Stimulated activated CD4-positive, alpha-beta T cell treated with anti-CD3 and anti-CD28 coated beads, TNF-alpha, amount 100 ng/mL, for 4 hours (primary cell): ENCODE results near the gene FAM241A.
"Not testable (repeated sequence)": the region's sequence is repeated elsewhere in the genome, so short reads cannot be mapped to it uniquely, and the experiment has no call there.

ENCODE experiments used
- DNase-seq, 3 experiments: peaks; one replicate each; pipeline ENCODE4 v3.0.0-alpha.2; 2020; ENCODE audit warnings: low read depth in 3 of 3

FAM241A gene

DNA sequence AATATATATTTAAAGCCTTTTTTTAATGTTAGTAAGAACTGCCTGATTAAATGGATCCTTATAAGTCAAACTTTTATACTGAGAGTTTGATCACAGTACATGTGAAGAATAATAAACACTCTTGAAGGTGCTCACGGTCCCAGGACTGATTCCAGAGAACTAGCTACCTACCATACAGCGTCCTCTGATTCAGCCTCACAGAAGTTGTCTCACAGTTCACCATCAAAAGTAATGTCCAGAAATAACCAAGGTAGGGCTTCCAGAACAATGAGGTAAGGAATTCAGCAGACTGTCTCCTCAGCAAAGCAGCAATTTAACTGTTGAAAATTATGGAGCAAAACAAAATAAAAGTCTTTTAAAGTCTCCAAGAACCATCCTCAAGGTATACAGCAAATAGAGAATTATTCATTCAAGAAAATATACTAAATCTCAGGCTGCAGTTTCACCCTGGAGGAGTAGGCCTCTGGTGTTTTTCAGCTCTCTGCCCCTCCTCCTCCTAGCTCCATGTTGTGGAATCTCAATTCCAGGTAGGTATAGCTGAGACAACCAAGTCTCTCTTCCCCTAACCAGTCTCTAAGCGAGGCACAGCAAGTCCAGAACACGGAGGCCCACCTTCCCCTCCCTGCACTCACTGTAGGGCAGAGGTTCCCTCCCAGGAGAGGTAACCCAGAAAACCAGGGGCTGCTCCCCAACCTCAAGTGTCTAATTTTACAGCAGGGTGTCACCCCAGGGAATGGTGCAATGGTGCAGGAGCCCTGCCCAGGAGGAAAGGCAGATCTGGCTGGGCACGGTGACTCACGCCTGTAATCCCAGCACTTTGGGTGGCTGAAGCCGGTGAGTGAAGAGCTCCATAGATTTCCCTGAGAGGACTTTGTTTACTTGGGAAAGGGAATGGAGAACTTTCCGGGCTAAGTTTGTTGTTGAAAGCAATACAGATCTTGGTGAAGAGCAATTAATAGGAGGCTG is 28.6 kb downstream of the FAM241A start:
- no peak for DNase-seq

DNA sequence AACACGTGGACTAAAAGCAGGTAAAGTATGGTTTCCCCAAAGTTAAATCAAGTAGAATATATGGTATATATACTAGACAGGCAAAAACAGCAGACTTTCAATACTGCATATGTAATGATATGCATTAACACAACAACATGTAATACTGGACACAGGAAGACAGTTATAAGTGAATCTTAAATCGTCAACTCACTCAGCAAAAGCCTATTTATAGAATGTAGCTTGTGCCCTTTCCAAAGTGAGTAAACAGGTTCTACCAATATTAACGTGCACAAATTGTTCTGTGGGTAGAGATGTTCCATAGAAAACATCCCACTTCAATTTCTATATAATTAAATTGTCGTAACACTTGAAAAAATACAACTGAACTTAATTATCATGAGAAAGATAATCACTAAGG is 30.6 kb downstream of the FAM241A start:
- DNase-seq = no peak

DNA sequence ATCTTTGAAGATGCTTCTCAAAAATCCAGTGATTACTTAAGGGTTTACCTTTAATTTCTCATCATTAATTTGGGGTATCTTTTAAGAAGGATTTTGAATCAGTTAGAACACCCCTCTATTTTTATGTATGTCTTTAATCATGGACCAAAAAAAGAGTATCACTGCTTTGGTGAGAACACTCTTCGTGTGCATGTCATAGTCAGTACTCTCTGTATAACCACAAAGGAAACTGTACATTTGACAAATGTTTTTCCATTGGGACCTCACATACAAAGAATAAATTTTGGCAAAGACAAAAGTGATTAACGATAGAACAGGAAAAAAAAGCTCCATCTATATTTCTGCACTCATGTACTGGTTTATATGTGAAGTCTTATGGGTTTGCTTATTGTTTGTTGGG is 31.3 kb downstream of the FAM241A start:
- no peak for DNase-seq

GRCh38 chr4:112178741-112179140 is 33.5 kb downstream of the FAM241A start:
- not testable (repeated sequence) for DNase-seq

DNA sequence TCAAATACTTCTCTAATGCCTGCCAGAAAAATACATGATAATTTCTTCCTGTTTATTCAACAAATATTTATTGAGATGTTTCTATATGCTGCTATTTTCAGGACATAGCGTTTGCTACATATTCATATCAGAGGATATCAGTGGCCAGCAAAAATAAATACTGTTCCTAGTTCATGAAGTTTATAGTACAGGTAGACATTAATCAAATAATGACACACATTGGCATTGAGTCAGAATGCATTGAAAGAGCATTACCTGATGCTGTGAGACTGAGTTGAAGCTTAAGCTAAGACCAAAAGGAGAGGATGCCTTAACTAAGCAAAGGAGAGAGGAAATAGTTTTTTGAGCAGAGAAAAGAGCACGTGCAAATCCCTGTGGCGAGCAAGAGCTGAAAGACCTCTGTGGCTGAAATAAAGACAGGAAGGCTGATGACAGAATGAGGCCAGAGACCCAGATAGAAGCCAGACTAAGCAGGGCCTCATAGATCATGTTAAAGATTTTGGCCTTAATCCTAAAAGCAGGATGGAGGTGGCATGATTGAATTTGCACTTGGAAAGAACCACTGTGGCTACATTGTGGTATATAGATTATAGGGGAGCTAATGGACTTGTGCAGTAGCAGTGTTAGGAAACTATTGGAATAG is 36.2 kb downstream of the FAM241A start:
- no peak for DNase-seq

DNA sequence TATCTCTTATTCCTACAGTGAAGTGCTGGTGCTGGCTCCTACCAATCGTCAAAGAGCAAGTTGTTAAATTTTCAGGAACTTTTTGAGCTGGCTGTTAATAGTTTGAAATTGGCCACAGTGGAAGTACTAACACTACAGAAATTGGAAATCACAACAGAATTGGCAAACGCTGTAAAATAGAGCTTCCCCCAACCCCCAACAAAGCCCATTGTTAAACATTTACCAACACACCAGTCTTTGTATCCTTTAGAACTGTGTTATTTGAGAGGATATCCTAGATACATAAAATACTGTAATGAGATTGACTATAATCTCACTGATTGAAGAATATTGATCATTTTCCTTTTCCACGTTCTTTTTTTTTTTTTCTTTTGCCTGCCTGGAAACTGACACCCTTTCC is 37.4 kb downstream of the FAM241A start:
- DNase-seq = no peak

DNA sequence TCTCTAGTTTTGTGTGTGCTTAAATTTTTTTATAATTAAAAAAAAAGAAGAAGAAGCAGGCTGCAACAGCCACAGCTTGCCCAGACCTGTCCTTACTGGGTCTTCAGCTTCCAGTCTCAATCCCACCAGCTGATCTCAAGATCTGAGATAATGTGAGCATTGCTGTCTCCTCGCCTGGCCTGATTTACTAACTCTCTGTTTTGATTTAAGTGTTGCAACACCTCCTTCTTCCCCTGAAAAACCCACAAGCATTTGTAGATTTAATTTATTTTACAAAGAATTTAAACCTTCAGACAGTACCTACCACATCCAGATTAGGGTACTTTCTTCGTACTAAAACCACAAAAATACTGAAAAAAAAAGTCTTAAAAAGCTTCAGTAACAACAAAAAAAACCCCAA is 38.0 kb downstream of the FAM241A start:
- DNase-seq = no peak

- no peak for DNase-seq
Observed at GRCh38 chr4:112184438-112184837, 39.2 kb downstream of the FAM241A start.

DNA sequence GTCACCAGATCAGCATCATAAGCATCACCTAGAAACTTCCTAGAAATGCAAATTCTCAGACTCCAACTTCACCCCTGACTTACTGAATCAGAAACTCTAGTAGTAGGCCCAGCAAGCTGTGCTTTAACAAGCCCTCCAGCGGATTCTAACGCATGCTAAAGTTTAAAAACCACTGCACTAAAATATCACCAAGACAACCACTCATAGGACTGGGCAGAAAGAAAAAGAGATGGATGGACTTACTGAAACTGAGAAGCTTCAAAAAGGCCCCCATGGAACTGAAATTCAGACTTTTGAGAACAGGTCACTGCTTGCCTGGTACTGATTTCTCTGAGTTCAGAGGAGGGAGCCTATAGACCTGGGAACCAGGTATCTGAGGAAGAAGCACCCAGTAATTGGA is 40.1 kb downstream of the FAM241A start:
- no peak for DNase-seq

- no peak for DNase-seq
Observed at GRCh38 chr4:112185740-112186670, 40.8 kb downstream of the FAM241A start.

DNA sequence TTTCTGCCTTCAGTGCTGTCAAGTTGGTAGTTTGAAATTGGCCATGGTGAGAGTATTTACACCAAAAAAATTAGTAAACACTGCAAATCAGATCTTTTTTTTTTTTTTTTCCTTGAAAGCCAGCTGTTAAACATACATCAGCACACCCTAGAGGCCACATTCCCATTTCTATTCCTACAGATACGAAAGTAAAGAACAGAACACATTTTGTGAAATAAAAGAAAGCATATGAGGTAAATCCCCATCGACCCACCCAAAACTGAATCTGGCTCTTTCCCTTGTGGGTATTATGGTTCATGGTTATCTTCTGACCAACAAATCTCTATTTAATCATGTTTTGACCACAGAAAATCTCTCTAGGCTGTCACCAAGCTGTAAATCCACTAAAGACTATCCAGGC is 44.5 kb downstream of the FAM241A start:
- no peak for DNase-seq

DNA sequence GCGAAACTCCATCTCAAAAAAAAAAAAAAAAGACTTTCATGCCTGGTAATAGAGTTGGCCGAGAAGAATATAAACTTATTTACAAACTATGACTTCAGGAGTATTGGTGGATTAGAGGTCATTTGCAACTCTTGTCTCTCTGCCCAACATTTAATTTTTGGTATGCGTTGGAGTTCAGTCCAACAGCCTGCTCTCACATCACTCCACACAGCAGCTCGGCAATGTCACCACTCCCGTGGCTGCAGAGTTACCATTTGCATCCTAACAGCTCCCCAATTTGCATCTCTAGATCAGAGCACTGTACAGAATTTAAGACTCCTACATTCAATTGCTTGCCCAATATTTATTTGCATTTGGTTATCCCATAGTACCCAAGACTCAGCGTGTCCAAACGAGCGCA is 45.4 kb downstream of the FAM241A start:
- no peak for DNase-seq

DNA sequence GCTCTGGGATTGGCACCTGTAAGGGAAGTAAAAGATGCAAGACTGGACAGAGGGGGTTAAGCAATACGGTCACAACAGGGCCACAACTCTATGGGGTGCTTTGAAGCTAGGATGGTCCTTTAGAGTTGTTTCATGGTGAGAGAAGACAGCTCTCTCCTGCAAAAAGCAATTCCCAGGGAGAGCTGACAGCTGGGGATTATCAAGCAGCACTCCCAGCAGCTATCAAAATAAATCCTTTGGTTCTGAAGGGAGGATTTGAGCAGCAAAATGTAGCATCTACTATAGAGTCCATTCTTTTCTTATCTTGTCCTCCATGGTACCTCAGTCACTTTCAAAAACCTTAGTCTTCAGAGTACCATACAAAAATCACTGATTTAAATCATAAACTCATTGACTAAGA is 51.2 kb downstream of the FAM241A start:
- DNase-seq = no peak

- DNase-seq = no peak
Observed at GRCh38 chr4:112199041-112199440, 53.8 kb downstream of the FAM241A start.

DNA sequence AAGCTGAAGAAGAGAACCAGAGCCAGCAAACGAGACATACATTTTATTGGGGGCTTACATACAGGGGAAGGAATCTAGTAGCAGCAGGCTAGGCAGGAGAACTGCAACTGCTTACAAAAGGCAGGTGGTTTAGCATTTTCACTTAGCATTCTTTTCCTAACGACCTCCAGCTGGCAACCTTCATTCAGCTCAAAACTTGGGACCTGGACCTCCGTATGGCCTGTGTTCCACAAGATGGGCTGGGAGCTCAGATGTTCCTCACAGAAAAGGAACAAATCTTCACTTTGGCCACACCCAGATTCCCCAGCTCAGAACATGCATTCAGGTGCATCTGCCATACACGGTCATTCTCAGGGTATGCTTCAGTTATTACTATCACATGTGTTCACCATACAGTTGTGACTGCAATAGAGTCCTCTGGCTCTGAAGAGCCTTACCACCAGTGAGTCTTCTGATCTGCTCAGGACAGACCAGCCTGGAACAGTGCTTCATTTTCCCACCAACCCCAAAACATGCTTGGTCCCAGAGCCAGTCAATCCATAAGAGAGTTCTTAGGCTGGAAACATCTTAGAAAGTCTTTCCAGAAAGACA is 56.8 kb downstream of the FAM241A start:
- DNase-seq = no peak

DNA sequence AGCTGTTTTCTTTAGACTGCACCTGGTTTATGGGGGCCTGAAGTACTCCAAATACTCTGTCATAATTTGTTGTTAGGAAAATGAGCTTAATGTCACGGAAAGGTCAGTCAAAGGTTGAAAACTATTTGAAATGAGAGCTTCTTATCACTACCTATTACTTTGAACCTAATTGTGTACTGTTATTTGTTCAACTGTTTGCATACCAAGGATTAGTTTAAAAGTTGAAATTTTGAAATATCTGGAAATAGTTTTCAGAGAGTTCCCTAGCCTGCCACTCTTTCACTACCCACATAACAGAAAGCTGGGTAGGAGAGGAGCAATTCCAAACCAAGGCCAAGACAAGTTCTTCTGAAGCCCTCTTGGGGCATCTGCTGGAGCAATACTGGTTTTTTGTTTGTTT is 58.3 kb downstream of the FAM241A start:
- no peak for DNase-seq

DNA sequence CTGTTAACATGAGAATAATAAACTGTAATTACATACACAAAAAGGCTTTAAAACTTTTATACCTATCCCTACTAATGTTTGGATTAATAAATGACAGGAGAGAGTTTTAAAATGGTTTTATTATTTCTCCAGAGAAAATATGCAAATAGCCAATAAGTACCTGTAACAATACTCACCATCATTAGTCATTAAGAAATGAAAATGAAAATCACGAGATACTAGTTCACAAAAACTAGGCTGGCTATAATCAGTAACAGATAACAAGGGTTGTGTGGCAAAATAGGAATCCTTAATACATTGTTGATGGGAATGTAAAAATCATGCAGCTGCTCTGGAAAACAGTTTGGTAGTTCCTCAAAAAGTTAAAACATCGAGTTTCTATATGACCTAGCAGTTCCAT is 61.2 kb downstream of the FAM241A start:
- no peak for DNase-seq

DNA sequence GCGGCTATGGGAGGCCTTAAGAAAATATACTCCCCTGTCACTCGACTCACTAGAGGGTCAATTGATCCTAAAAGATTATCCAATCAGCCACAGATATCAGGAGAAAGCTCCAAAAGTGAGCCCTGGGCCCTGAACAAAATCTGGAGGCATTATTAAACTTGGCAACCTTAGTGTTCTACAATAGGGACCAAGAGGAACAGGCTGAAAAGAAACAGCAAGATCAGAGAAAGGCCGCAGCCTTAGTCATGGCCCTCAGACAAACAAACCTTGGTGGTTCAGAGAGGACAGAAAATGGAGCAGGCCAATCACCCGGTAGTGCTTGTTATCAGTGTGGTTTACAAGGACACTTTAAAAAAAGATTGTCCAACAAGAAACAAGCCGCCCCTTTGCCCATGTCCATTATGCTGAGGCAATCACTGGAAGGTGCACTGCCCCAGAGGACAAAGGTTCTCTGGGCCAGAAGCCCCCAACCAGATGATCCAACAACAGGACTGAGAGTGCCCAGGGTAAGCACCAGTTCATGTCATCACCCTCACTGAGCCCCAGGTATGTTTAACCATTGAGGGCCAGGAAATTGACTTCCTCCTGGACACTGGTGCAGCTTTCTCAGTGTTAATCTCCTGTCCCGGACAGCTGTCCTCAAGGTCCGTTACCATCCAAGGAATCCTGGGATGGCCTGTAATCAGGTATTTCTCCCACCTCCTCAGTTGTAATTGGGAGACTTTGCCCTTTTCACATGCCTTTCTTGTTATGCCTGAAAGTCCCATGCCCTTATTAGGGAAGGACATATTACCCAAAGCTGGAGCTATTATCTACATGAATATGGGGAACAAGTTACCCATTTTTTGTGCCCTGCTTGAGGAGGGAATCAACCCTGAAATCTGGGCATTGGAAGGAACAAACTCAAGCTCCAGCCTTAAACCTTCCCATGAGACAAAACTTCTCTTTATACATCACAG is 63.2 kb downstream of the FAM241A start:
- DNase-seq = not testable (repeated sequence)

DNA sequence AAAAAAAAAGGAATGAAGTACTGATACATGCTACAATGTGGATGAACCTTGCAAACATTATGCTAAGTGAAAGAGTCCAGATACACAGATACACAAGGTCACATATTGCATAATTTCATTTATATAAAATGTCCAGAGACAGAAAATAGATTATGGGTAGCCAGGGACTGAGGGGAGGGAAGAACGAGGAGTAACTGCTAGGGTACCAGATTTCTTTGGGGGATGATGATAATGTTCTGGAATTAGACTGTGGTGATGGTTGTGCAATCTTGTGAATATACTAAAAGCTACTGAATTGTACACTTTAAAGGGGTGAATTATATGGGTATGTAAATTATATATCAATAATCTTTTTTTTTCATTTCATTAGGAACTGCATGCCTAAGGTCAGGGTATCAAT is 65.5 kb downstream of the FAM241A start:
- DNase-seq = no peak

GRCh38 chr4:112213091-112213490 is 67.8 kb downstream of the FAM241A start:
- no peak for DNase-seq

DNA sequence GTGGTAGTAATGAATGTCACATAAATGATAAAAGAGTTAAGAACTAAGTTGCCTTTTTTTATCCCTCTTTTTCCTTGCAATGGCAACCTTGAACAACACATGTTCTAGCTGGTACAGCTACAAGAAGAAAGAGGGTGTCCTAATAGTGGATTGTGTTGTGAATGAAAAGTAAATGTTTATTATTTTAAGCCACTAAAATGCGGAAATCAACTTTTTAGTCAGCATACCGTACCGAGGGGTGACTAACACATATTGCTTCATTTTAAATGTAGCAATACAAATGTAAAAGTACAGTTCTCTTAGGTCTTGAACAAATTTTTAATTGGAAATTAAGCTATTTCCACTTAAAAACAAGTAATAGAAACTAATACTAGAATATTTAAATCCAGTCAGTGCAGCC is 68.6 kb downstream of the FAM241A start:
- no peak for DNase-seq
